ENCODE results near the gene TEAD4.

DNA sequence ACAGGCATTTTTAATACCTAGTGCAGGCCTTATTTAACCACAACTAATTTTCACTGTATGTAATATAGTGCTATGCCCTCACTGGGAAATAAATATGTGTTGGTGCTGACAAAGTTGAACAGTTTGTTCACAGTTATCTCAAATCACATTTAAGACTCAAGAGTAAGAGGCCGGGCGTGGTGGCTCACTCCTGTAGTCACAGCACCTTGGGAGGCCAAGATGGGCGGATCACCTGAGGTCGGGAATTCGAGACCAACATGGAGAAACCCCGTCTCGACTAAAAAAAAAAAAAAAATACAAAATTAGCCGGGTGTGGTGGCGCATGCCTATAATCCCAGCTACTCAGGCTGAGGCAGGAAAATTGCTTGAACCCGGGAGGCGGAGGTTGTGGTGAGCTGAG, 22.9 kb upstream of the TEAD4 start:
- TF ChIP-seq, protein P1, sequence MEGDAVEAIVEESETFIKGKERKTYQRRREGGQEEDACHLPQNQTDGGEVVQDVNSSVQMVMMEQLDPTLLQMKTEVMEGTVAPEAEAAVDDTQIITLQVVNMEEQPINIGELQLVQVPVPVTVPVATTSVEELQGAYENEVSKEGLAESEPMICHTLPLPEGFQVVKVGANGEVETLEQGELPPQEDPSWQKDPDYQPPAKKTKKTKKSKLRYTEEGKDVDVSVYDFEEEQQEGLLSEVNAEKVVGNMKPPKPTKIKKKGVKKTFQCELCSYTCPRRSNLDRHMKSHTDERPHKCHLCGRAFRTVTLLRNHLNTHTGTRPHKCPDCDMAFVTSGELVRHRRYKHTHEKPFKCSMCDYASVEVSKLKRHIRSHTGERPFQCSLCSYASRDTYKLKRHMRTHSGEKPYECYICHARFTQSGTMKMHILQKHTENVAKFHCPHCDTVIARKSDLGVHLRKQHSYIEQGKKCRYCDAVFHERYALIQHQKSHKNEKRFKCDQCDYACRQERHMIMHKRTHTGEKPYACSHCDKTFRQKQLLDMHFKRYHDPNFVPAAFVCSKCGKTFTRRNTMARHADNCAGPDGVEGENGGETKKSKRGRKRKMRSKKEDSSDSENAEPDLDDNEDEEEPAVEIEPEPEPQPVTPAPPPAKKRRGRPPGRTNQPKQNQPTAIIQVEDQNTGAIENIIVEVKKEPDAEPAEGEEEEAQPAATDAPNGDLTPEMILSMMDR (IDR thresholded peaks at IDR 0.05; ENCODE audit: borderline replicate concordance, extremely low read depth, low read length, poor library complexity, severe bottlenecking): no peak
- TF ChIP-seq EZH2 (IDR thresholded peaks at IDR 0.05; ENCODE audit: borderline replicate concordance, low read depth, low read length, severe bottlenecking): no peak
